Dermis blood vessel endothelial cell (primary cell): Measurements from ENCODE around the gene GOLGA8B. TPM values are rescaled to one million over a fixed set of nuclear protein-coding genes. Genes with fewer than 3 reads are reported as not detected.
"Not testable (repeated sequence)": the region's sequence is repeated elsewhere in the genome, so short reads cannot be mapped to it uniquely, and the experiment has no call there.

Experiments used
- DNase-seq: peaks from one replicate; pipeline ENCODE4 v3.0.0; 2010
- total RNA-seq: library from RNA; depleted of rRNA; stranded (reverse); fragments of >200 nt; gene quantifications from 2 replicates; pipeline ENCODE4 v1.2.3, GENCODE V29; 2014

Gene GOLGA8B
- total RNA-seq: 7.1 and 28.6 TPM in 2 replicates

- peak; percentile 56 for DNase-seq
Observed at GRCh38 chr15:34583399-34584329, at the start of gene GOLGA8B. Gene GOLGA8B (minus strand): TSS chr15:34583651. CDS start chr15:34535912, 47,739 bp downstream.

GRCh38 chr15:34633165-34633564, 49.7 kb upstream of the GOLGA8B start:
- not testable (repeated sequence) for DNase-seq

GRCh38 chr15:34628577-34629152, 45.2 kb upstream of the GOLGA8B start:
- DNase-seq: no peak

GRCh38 chr15:34625007-34625406, 41.6 kb upstream of the GOLGA8B start:
- no peak for DNase-seq

- peak; percentile 69 for DNase-seq
Observed at GRCh38 chr15:34621675-34622074, 38.2 kb upstream of the GOLGA8B start.

DNA sequence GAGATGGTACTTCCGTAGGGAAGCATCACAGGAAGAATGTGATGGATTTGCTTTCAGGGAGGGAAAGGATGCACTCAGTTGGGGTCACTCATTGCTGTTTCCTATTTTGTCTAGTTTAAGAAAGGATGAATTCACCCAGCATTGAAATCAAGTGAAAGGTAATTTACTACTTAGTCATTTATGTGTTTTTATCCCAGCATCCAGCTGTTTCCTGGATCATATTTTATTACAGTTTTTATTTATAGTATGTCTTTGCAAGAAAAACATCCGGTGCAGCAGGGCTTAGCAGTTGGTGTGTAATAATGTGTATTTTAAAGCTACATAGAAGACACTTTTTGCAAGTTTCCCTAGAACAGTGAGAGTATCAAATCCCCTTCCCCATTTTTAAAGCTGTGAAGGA, 37.4 kb upstream of the GOLGA8B start:
- DNase-seq: peak; percentile 76

GRCh38 chr15:34620142-34620541, 36.7 kb upstream of the GOLGA8B start:
- DNase-seq: no peak

DNA sequence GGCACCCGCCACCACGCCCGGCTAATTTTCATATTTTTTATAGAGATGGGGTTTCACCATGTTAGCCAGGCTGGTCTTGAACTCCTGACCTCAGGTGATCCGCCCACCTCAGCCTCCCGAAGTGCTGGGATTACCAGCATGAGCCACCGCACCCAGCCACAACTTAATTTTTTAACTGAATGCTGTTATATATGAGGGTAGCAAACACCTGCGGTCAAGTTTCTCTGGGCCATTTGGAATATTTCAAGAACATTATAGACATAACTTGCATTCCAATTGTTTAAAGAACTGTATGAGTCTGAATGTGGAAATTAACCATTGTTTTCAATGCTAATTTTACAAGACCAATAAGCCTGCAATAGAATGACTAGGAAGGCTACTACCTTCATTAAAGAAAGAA, 35.7 kb upstream of the GOLGA8B start:
- DNase-seq: no peak

DNA sequence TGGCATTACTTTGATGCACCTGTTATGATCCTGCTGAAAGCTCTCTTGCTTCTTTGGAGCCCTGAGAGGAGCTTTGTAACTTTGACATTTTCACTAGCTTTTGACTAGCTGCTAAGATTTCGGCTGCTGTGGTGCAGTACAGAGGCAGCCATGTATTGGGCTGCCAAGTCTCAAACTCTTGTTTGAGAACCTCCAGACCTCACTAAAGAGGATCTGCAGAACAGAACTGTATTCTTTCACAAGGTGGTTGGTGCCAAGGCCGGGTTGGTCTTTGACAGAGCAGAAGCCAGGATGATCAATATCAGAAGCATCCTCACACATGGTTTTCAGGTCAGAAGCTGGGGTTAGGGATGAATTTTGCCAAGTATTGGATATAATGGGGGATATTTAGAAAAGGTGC, 34.6 kb upstream of the GOLGA8B start:
- DNase-seq: no peak

DNA sequence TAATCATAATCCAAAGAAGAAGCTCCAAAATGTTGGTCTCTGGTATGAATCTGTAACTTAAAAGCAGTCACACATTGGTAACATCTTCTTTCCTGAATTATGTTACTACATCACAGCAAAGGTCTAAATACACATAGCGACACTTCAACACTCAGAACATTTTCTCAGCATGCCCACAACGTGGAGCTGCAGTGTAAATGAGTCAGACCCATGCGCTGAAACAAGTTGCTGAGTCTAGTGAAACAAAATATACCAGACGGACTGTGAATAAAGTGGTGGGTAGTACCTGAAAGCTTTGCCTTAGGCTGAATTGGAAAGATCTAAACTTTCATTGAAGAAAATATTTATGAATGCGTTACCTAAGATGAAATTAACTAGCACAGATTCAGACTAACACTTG, 33.2 kb upstream of the GOLGA8B start:
- DNase-seq: peak; percentile 35

GRCh38 chr15:34613997-34614396, 30.5 kb upstream of the GOLGA8B start:
- DNase-seq: no peak

- DNase-seq: no peak
Observed at GRCh38 chr15:34613301-34613700, 29.9 kb upstream of the GOLGA8B start.

GRCh38 chr15:34610354-34610753, 26.9 kb upstream of the GOLGA8B start:
- peak; percentile 37 for DNase-seq

GRCh38 chr15:34609102-34610057, 25.9 kb upstream of the GOLGA8B start:
- peak; percentile 58 for DNase-seq

DNA sequence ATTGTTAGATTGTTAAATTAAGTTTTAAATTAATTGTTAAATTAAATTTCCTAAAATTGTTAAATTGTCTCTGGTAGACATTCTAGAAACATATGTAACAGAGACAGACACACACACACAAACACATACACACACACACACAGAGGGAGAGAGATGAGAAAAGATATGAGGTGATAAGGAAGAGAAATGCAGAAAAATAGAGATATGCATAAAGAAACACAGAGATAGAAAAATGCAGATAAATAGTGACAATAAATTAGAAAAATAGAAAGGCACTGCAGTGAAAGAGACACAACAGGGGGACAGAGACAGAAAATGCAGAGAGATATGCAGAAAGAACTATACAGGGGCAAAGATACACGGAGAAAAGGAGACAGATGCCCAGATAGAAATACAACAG, 25.1 kb upstream of the GOLGA8B start:
- no peak for DNase-seq

GRCh38 chr15:34607832-34608231, 24.4 kb upstream of the GOLGA8B start:
- DNase-seq: no peak

- no peak for DNase-seq
Observed at GRCh38 chr15:34606545-34606944, 23.1 kb upstream of the GOLGA8B start.

- no peak for DNase-seq
Observed at GRCh38 chr15:34606131-34606530, 22.7 kb upstream of the GOLGA8B start.

DNA sequence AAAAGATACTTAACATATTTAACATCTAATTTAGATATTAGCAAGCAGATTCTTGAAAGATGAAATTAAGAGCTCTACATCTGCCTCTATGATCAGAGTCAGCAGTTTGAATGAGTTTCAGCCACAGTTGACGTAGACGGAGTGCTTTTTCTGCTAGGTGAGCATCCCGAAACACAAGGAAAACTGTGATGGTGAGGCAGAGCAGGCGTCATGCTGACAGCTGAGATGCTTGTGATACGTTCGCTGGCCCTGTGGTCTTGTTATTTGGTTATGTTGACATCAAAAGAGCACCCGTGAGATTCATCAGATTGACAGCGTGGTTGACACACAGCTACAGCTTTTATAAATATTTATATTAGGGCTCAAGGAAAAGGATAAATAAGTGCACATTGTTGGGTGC, 19.6 kb upstream of the GOLGA8B start:
- no peak for DNase-seq

- DNase-seq: no peak
Observed at GRCh38 chr15:34600923-34601322, 17.5 kb upstream of the GOLGA8B start.

DNA sequence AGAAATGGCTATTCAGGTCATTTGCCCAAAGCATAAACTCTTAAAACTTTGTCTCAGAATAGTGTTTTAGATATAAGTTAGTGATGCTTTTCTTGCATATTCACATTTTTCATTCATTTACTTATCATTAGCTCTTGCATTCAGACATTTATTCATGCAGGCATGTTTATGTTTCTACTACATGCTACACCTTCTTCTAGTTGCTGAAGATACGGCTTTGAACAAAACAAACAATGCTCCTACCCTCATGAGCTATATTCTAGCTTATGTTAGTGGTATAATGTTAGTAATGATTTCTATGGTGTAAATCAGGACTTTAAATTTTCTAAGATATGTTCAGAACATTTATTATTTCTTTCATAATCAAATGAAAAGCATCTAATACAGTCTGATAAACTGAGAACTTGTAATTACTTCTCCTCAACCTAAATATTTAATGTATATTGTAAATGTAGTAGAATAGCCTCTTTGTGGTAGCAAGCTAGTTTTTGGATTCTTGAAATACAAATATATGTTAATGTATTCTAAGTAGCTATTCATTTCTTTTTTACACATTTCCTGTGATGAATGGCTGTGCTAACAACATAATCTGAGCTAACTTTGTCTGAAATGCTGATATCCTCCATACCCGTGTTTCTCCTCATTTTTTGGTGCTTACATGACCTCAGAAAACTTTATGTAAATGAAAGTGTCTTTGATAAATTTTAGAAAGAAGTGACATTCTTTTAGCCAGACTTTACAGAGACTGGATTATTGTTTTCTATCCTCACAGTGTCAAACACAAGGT, 15.5 kb upstream of the GOLGA8B start:
- no peak for DNase-seq

DNA sequence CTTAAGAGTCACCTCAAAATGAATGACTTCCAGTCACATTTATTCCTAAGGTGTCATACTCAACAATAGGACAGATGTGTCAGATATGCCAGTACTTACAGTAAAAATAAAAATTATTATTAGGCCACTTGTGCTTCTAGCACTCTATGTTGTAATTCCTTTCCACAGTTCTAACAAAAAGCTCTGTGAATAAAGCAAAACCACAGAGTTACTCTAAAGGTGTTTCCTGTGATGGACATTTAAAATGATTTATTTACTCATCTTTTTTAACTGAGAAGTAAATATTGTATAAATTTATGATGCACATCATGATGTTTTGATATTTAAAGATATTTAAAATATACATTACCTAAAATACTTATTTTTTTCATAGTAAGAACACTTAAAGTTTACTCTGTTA, 13.9 kb upstream of the GOLGA8B start:
- DNase-seq: no peak
